Uterus (tissue), 4 donors: ENCODE results near the gene RPL22L1. TPM values are rescaled to one million over a fixed set of nuclear protein-coding genes. Genes with fewer than 3 reads are reported as not detected.
A peak's percentile ranks its signal among the peaks of the same experiment; 100 is the strongest.

Experiments
- DNase-seq, 2 donors: peaks; one replicate each; pipeline ENCODE4 v3.0.0-alpha.2; 2019 to 2020
- H3K27ac ChIP-seq, 2 donors: fragments of 200-600 bp; sonication (generic); 1 replicate in 1 of 2; 2 replicates in 1 of 2; pipeline ENCODE4 v1.5.1; 2016 to 2018
- H3K27me3 ChIP-seq, 2 donors: fragments of 200-600 bp; sonication (generic); one replicate each; pipeline ENCODE4 v1.5.1; 2018 to 2019; ENCODE audit warnings: control low read depth in 1 of 2
- H3K36me3 ChIP-seq, 2 donors: fragments of 200-600 bp; sonication (generic); one replicate each; pipeline ENCODE4 v1.5.1; 2019; ENCODE audit warnings: control low read depth in 1 of 2
- H3K4me1 ChIP-seq, 2 donors: fragments of 200-600 bp; sonication (generic); one replicate each; pipeline ENCODE4 v1.5.1; 2018 to 2019; ENCODE audit warnings: control low read depth in 1 of 2
- H3K4me3 ChIP-seq, 2 donors: fragments of 200-600 bp; sonication (generic); 1 replicate in 1 of 2; 2 replicates in 1 of 2; pipeline ENCODE4 v1.5.1; 2018 to 2019; ENCODE audit warnings: mild to moderate bottlenecking in 1 of 2
- H3K9me3 ChIP-seq, 2 donors: fragments of 200-600 bp; sonication (generic); one replicate each; pipeline ENCODE4 v1.5.1; 2019; ENCODE audit warnings: control low read depth in 1 of 2
- CTCF ChIP-seq, 4 experiments: fragments of 200-600 bp in 2 of 4; fragments of 450-650 bp in 2 of 4; sonication (generic) in 2 of 4; IDR thresholded peaks; one replicate each; pipeline ENCODE4 v1.5.1; 2016 to 2019; ENCODE audit warnings: antibody characterized with exemption in 4 of 4, mild to moderate bottlenecking in 2 of 4, moderate library complexity in 1 of 4
- POLR2A ChIP-seq, 2 donors: fragments of 450-650 bp; IDR thresholded peaks; one replicate each; pipeline ENCODE4 v1.6.1; 2016; ENCODE audit warnings: antibody characterized with exemption in 2 of 2, mild to moderate bottlenecking in 1 of 2, moderate library complexity in 1 of 2
- intact Hi-C: fragments of 100-400 bp; cut with DNase I; formaldehyde crosslinking; loops from one replicate; pipeline ENCODE4 v1.15.1; 2023; ENCODE audit warnings: low total_unique reads
- total RNA-seq, 4 donors: library from RNA; depleted of rRNA in 3 of 4; stranded (reverse); fragments of >200 nt in 3 of 4; gene quantifications; one replicate each; pipeline versions ENCODE4 v1.1.0 to v1.2.4, GENCODE V29; 2014 to 2023
- donor health status: DM: yes; HTN: yes; CAD: no.

RPL22L1 gene
- total RNA-seq, 4 donors from 2014 or later = 46.5 to 305 (median 175) TPM

GRCh38 chr3:170869239-170869590 is 780 bp downstream of the RPL22L1 start:
- no peak for TF ChIP-seq CTCF (IDR thresholded peaks at IDR 0.05)

GRCh38 chr3:170868577-170869238 is 1.3 kb downstream of the RPL22L1 start:
- Histone ChIP-seq H3K4me1 (peaks cover 0 to 4% of the 10 kb centered on the region in 2 donors), H3K27ac (peak overlapping the region; percentile 83 to 84), H3K36me3 (no peaks in the 10 kb centered on the region), H3K27me3 (no peaks in the 10 kb centered on the region), H3K4me3 (peak overlapping the region; percentile 57), H3K9me3 (no peaks in the 10 kb centered on the region)
- TF ChIP-seq POLR2A (IDR thresholded peaks at IDR 0.05) (no peak), CTCF (IDR thresholded peaks at IDR 0.05) (no peak)
- intact Hi-C loops = no loop called here
- no peak for DNase-seq

More at GRCh38 chr3:170869239-170869590, 780 bp downstream of the RPL22L1 start:
- H3K4me1 ChIP-seq = peaks cover 0 to 4% of the 10 kb centered on the region in 2 donors
- H3K4me3 ChIP-seq = peak overlapping the region; percentile 57
- DNase-seq = no peak
- H3K36me3 ChIP-seq = no peaks in the 10 kb centered on the region
- no peaks in the 10 kb centered on the region for H3K27me3 ChIP-seq
- intact Hi-C loops = no loop called here
- no peaks in the 10 kb centered on the region for H3K9me3 ChIP-seq
- H3K27ac ChIP-seq = peak overlapping the region; percentile 83 to 84

- intact Hi-C loops = no loop called here
- DNase-seq = no peak
- Histone ChIP-seq H3K9me3 (no peaks in the 10 kb centered on the region), H3K4me3 (no peak overlapping the region), H3K27ac (no peak overlapping the region), H3K27me3 (no peaks in the 10 kb centered on the region), H3K36me3 (no peaks in the 10 kb centered on the region), H3K4me1 (peaks cover 0 to 4% of the 10 kb centered on the region in 2 donors)
- no peak for TF ChIP-seq CTCF (IDR thresholded peaks at IDR 0.05)
- no peak for TF ChIP-seq POLR2A (IDR thresholded peaks at IDR 0.05)
These were observed 2.7 kb downstream of the RPL22L1 start for GRCh38 chr3:170867143-170867937.

- Histone ChIP-seq H3K9me3 (no peaks in the 10 kb centered on the region), H3K36me3 (no peaks in the 10 kb centered on the region), H3K27me3 (no peaks in the 10 kb centered on the region), H3K4me1 (peaks cover 0 to 4% of the 10 kb centered on the region in 2 donors), H3K27ac (no peak overlapping the region), H3K4me3 (no peak overlapping the region)
- TF ChIP-seq POLR2A (IDR thresholded peaks at IDR 0.05) (no peak), CTCF (IDR thresholded peaks at IDR 0.05) (no peak)
- no peak for DNase-seq
- intact Hi-C loops = no loop called here
These were observed 3.5 kb downstream of the RPL22L1 start for GRCh38 chr3:170866499-170866898.
